CD4-positive, alpha-beta T cell treated with Interleukin-10 for 1 hour (primary cell): ENCODE measurements around the gene SFXN2.
A peak's percentile ranks its signal among the peaks of the same experiment; 100 is the strongest.
"Not testable (repeated sequence)": the region's sequence is repeated elsewhere in the genome, so short reads cannot be mapped to it uniquely, and the experiment has no call there.

Source experiments
- DNase-seq: peaks from one replicate; pipeline ENCODE4 v3.0.0-alpha.2; 2020

SFXN2 gene

DNA sequence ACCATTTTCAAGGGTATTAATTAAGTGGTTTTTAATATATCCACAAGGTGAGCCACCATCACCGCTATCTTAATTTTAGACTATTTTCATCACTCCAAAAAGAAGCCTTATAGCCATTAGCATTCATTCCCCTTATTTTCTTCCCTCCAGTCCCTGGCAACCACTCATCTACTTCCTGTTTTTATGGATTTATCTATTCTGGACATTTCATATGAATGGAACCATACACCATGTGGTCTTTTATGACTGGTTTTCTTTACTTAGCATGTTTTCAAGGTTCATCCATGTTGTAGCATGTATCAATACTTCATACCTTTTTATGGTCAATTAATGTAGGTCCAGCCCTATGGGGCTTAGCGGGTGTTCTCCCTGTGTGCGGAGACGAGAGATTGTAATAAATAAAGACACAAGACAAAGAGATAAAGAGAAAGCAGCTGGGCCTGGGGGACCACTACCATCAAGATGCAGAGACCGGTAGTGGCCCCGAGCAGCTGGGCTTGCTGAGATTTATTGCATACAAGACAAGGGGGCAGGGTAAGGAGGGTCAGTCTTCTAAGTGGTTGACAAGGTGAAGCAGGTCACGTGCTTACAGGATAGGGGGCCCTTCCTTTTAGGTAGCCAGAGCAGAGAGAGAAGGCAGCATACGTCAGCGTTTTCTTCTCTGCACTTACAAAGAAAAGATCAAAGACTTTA is 44.0 kb downstream of the SFXN2 start:
- DNase-seq: no peak

DNA sequence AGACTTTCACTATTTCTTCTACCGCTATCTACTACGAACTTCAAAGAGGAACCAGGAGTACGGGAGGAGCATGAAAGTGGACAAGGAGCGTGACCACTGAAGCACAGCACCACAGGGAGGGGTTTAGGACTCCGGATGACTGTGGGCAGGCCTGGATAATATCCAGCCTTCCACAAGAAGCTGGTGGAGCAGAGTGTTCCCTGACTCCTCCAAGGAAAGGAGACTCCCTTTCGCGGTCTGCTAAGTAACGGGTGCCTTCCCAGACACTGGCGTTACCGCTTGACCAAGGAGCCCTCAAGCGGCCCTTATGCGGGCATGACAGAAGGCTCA is 44.5 kb downstream of the SFXN2 start:
- not testable (repeated sequence) for DNase-seq

DNA sequence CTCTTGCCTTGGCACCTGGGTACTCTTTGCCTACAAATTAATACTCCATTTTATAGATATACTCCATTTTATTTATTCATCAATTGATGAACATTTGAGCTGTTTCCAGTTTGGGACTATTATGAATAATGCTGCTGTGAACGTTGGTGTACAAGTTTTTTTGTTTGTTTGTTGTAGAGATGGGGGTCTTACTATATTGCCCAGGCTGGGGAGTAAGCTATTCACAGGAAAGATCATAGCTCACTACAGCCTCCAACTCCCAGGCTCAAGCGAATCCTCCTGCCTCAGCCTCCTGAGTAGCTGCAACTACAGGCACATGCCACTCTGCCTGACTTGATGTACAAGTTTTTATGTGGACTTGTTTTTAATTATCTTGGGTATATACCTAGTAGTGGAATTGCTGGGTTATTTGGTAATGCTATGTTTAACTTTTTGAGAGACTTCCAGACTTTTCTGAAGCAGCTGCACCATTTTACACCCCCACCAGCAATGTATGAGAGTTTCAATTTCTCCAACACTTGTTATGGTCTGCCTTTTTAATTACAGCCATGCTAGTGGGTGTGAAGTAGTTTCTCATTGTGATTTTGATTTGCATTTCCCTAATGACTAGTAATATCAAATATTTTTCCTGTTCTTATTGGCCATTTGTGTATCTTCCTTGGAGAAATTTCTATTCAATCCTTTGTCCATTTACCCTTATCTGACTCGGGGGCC is 45.2 kb downstream of the SFXN2 start:
- no peak for DNase-seq

DNA sequence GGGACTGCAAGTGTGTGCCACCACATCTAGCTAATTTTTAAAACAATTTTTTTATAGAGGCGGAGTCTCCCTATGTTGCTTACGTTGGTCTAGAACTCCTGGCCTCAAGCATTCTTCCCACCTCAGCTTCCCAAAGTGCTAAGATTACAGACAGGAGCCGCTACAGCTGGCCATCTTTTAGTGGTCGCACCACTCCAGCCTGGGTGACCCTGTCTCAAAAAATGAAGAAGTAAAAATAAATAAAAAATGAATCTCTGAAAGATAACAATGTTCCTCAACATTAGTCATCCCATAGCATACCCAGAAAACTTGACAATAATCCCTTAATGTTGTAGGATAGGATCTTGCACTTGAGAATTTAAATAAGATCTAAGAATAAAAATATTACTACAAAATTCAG is 47.5 kb downstream of the SFXN2 start:
- no peak for DNase-seq

DNA sequence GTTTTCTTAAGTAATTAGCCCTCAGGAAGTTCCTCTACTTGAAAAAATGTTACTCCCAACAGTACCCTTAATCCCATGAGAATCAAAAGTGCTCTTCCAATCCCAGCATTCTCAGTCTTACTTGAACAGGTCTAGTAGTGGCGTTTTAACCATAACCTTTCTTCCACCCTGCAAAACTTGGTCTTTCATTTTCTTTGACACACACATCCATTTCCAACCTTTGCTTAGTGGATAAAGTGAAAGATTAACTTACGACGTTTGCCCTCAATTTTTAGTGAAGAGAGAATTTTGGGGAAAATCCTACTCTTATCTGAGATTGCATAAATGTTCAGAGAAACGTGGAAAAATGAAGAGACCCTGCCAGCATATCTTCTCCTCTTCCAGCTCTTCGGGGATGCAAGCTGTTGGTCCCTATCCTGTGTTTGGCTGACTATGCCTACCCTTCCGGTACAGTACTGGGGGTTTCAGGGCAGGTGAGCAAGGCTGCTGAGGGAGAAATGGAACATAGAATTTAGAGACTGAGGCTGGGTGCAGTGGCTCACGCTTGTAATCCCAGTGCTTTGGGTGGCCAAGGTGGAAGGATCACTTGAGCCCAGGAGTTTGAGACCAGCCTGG is 48.1 kb downstream of the SFXN2 start:
- no peak for DNase-seq

DNA sequence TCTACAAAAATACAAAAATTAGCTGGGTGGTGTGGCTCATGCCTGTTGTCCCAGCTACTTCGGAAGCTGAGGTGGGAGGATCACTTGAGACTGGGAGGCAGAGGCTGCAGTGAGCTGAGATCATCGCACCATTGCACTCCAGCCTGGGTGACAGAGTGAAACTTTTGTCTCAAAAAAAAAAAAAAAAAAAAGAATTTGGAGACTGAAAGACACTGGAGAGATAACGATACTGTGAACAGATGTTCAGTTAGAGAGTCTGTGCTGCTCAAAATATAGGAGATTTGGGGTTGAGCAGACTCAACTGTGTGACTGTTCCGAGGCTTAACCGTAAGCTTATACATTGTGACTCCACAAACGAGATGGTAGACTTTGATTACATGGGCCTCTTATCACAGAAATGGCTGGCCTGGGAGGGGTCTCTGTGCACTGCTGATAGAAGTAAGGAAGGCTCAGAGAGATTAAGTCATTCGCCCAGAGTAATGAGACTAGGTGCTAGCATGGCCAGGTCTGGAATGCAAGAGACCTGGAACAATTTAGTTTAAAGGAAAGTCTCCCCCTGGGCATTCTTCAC is 48.7 kb downstream of the SFXN2 start:
- no peak for DNase-seq

DNA sequence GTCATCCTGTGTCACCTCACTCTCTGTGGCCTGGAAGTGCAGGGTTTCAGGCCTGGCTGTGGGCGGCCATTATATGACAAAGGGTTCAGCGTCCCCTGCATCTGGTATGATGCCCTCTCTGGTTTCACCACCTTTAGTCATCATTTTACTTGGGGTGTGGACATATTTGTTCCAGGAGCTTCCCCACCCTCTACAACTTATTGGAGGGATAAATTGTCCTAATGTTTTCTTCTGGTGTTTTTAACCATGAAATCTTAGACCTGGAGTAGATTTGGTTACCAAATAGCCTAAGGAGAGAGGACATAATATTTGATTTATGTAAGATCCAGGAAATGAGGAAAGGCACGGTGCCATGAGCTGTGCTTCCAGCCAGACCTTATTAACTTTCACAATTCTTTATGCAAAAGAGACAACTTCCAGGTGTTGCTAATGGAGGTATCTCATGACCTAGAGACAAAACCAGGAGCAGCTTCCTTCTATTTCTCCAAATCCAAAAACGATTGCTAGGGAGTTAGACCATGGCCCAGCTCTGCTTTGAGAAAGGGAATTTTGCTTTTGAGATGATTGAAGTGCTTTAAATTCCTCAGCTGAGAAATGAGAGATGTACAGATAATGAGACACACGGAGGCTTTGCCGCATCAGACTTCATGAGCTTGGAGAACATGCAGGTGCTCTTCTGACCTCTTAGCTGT is 50.2 kb downstream of the SFXN2 start:
- no peak for DNase-seq

DNA sequence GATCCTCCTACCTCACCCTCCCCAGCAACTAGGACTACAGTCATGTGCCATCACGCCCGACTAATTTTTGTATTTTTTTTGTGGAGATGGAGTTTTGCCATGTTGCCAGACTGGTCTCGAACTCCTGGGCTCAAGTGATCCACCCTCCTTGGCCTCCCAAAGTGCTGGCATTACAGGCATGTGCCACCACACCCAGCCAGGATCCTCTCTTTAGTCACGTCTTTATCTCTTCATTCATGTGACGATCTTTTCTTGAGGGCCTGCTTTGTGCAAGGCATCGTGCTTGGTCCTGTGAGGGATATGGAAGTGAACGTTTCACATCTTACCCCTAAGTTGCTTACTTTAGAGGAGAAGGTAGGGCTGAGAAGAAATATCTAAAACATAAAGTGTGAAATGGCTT is 50.9 kb downstream of the SFXN2 start:
- no peak for DNase-seq

DNA sequence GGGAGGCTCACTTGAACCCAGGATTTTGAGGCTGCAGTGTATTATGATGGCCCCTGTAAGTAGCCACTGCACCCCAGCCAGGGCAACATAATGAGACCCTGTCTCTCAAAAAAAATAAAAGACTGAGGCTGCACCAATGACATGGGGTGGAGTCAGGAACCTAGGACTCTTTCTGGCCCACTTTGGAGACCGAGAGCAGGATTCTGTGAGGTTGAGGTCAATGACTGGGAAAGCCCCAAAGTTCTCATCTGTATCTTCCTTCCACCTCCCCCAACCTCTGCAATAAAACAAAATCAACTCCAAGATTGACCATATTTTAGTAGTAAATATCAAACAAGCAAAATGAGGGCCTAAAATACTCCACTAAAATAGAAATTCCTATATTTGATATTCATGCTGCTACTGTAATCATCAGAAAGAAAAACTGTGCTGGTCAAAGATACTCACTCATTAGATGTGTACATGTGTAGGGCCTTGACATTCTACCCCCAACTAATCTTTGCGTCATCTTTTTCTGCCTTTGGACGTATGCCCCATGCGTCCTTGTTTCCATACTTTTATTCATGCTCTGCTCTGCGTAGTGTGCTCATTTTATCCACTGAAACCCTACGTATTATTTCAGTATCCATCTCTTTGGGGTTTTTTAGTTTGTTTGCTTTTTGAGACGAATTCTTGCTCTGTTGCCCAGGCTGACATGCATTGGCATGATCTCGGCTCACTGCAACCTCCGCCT is 53.2 kb downstream of the SFXN2 start:
- DNase-seq: no peak

DNA sequence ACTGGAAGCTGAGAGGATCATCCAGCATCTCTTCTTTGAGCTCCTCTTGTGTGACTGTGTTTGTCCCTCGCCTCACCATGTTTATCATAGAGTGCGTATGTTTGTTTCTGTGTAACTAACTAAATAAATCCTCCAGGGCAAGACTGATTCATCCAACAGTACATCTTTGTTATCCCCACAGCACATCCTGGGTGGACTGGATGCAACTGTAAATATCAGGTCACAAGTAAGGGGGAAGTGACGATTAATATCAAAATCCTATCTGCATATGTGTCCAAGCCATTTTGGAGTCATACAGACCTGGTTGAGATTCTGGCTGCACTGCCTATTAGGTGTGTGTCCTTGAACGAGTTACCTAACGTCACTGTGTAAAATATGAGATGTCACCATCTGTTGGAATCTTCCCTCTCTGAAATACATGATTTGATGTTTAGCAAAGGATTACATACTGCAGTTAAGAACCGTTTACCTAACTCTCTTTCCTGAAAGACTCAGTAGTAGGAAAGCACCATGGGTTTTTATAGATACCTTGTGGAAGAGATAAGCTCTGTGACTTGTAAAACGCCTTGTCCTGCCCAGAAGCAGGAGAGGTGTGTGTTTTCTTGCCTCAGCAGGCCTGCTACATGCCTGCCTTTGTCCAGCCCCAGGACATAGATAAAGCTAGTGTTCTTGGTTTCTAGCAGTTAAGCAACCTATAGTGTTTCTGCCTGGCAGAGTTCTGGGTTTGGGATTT is 55.1 kb downstream of the SFXN2 start:
- DNase-seq: no peak

DNA sequence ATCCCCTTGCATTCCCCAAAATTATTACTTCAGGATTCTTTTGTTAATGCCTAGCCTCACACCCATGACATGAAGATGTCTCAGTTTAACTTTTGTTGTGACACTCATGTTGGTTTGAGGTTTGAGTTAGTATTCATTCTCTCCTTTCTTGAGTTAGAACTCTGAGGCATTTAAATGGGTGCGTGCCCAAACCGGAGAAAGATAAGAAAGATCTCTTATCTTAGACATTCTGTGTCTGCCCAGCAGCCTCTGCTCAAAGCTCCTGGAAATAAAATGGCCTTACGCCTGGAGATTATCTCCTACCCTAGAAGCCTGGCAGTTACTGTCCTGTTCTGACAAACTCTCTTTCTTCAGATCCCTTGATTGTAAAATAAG is 55.7 kb downstream of the SFXN2 start:
- no peak for DNase-seq

DNA sequence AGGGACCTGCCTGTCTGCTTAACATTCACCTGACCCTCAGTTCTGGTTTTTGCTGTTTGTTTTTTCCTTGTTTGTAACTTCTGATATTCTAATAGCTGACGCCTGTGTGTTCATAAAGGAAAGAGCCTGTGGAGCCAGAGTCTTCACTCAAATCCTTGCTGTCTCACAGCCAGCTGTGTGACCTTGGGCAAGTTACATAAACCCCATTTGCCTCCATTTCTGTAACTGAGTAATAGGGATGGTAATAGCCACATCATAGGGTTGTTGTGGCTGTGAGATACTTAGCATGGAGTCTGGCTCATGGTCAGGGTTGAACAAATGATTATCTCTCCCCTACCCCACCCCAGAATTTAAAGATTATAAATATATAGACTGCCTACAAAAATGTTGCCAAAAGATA is 56.4 kb downstream of the SFXN2 start:
- no peak for DNase-seq

DNA sequence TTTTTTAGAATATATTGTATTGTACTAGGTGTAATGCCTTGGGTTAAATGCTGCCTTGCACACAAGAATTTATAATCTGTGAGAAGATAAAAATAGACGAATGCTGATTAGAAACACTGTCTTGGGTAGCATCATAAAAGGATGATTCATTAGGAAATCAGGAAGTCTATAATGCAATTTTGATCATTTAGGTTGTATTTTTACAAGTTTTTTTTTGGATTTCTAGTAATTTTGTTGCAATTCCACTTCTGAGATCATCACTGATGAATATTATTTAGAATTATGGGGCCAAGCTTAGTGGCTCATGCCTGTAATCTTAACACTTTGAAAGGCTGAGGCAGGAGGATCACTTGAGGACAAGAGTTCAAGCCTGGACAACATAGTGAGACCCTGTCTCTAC is 58.9 kb downstream of the SFXN2 start:
- no peak for DNase-seq

DNA sequence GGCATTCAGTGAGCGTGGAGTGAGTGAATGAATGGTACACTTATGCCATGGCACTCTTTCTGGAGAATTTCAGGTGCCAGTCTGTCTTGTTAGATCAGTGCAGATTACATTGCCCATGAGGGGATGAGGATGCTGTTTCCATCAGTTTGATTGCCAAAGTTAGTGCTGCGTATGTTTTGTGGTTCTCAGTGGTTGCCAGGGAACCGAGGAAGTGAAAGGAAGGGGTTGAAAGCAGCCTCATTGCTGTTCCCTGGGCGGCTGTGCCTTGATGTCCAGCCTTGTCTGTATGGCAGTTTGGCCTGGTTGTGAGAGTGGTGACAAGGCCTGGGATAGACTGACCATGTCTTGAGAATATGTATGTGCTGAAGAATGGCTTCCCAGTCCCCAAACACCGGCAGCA is 59.5 kb downstream of the SFXN2 start:
- peak; percentile 30 for DNase-seq

DNA sequence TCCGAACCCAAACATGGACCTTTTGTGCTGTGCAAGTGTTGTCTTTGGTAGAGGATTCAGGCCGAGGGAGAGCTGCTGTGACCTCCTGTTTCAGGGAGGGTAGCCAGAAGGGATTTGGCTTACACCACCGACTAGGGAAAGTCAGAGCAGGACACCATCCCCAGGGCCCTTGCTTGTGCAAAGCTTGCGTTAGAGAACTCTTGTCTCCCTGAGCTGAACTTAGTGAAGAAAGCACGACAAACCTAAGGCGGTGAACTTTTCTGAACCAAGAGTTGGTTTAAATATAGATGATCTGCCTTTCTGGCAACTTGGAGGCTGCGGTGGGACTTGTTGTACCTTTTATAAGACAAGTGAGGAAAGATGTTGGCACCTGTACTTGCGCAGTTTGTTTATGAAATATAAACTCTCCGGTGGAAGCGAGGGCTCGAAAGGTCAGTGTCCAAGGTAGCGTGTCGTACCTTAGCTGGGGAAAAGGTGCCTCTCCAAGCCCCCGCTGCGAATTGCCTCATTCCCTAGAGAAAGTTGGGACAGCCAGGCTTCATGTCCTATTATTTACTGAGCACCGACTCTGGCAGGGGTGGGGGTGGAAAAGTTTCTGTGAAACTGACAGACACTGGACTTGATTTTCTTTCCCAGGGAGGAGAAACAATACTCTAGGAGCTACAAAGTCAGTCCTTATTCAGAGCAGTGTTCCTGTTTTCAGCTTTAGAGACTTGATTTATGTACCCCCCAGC is 60.9 kb downstream of the SFXN2 start:
- no peak for DNase-seq

DNA sequence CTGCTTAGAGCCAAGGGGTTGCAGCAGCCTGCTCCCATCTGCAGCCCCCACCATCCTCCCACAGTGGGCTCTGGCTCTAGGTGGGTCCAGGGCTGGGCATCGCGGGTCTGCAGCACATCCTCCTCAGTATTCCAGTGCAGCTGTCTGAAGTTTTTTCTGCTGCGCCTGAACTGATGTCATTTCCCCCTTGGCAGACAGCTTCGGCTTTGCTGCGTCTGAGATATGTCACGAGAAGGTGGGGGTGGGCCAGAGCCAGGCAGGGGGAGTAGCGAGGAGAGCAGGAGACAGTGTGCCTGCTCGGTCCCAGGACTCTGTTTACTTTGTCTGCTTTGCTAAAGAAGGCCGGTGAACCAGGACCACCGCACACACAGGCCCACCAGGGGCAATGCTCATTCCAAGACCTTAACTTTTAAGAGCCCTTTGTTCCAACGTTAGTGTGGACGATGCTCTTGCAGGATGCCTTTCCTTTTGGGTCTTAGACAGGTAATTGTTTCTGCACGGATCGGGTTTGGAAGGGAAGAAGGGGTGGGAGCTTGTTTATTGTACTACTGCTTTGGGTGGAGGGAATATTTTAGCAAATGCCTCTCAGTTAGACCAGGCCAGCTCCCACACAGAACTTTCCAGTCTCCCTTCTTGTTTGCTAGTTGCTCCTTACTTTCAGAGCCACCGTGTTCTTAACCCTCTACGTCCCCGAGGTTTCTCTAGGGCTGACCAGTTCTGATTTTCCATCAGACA is 61.7 kb downstream of the SFXN2 start:
- peak; percentile 23 for DNase-seq

DNA sequence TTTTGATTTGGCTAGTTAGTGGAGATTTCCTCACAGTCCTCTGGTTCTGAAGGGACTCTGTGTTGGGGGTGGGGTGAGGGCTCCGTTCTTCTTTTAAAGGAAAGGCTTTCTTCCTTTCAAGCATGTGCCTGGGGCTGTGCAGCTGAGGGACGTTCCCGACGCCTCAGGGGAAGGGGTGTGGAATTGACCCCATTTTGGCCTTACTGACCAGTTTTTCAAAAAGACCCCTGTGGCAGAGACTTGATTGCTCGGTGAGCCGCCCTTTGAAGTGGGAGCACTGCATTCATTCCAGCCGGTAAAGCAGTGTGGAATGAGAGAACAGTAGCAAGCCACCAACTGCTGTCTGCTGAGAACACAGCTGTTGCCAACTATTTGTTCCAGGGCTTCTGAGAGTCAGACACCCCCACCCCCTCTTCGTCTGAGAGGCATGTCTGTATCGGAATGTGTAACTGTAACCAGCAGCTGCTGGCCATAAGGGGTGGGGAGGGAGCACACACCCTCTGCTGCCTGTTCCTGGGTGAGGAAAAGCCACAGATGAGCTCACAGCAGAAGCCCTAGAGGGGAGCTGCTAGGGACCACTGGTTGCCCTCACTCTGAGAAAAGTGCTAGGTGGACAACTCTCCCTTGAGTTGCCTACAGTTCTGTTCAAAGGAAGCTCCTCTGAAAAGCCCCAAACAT is 62.5 kb downstream of the SFXN2 start:
- DNase-seq: no peak

DNA sequence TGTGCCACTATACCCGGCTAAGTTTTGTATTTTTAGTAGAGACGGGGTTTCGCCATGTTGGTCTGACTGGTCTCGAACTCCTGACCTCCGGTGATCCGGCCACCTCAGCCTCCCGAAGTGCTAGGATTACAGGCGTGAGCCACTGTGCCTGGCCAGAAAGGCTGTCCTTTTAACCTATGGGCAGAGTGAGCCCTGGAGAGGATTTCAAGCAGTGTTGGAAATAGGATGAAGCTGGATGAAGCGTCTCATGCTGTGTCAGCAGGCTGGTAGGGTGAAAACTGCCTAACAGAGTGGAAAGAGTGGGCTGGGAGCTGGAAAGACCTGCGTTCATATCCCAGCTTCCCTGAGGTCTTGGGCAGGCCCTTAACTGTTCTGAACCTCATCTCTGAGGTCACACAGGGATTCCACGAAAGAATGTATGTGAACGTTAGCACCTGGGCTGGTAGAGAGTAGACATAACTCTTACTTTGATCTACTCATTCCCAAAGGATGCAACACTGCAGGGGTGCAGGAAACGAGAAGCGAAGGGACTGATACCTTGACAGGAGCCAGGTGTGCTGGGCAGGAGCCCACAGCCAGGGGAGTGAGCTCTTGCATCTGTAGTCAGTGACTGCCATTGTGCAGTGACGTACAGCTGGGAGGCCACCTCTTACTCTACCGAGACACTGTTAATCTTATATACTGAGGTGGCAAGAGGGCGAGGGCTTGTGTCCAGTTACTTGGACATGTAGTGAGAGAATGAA is 63.4 kb downstream of the SFXN2 start:
- no peak for DNase-seq

DNA sequence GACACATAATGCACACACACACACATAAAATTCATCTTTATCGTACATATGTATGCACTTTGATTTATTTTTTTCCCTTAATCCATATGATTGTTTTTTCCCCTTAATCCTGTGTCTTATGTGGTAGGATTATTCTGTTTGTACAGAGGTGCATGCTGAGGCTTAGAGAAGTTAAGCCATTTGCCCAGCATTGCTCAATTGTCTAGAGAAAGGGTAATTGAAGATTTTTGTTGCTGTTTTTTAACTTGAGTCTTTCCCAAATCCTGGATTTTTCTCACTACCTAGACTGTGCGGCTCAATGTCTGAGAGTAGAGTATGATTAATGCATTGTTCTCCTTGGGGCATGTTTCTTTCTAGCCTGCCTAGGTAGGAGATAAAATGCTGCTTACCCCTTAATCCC is 64.3 kb downstream of the SFXN2 start:
- DNase-seq: no peak
